CD4-positive, alpha-beta T cell (primary cell): ENCODE measurements around the gene KHNYN. TPM values are rescaled to one million over a fixed set of nuclear protein-coding genes. Genes with fewer than 3 reads are reported as not detected.
A peak's percentile ranks its signal among the peaks of the same experiment; 100 is the strongest.

Source experiments
- ATAC-seq: fragments of 200-7000 bp; cut with Tn5 transposase; one replicate; pipeline ENCODE4 v1.10.0; 2022; ENCODE audit warnings: mild to moderate bottlenecking; ENCODE audit not compliant: poor library complexity
- CTCF ChIA-PET: fragments of 350-600 bp; sonication (Branson Sonifier 250); formaldehyde crosslinking; loops from one replicate; lab custom pipeline; 2021; ENCODE audit warnings: antibody characterized with exemption, inconsistent platforms; lab: Charles Lee
- POLR2A ChIA-PET: fragments of 350-600 bp; sonication (Branson Sonifier 250); formaldehyde crosslinking; loops from one replicate; lab custom pipeline; 2021; ENCODE audit warnings: antibody characterized with exemption, inconsistent platforms; lab: Charles Lee
- DNase-seq, 14 experiments: peaks; one replicate each; pipeline ENCODE4 v3.0.0-alpha.2; 2013 to 2020; ENCODE audit warnings: mixed read lengths in 2 of 14
- H3K27ac ChIP-seq, 2 donors: one replicate each; pipeline versions ENCODE4 v1.5.1 to v1.7.0; 2013; ENCODE audit warnings: low read length in 2 of 2, low read depth in 1 of 2, mild to moderate bottlenecking in 1 of 2
- H3K27me3 ChIP-seq, 2 experiments: 1 replicate in 1 of 2; 2 replicates in 1 of 2; pipeline versions ENCODE4 v1.6.1 to v1.7.0; 2013; ENCODE audit warnings: low read length in 2 of 2, control low read depth in 1 of 2, mild to moderate bottlenecking in 1 of 2, moderate library complexity in 1 of 2; ENCODE audit not compliant: insufficient read depth in 2 of 2, control insufficient read depth in 1 of 2
- H3K36me3 ChIP-seq: one replicate; pipeline ENCODE4 v1.6.1; 2013; ENCODE audit warnings: low read length, control low read depth; ENCODE audit not compliant: insufficient read depth
- H3K4me1 ChIP-seq: one replicate; pipeline ENCODE4 v1.6.1; 2013; ENCODE audit warnings: low read length, control low read depth; ENCODE audit not compliant: insufficient read depth
- H3K4me3 ChIP-seq: one replicate; pipeline ENCODE4 v1.5.1; 2013; ENCODE audit warnings: mild to moderate bottlenecking, low read length, moderate library complexity
- H3K9me3 ChIP-seq, 2 experiments: 1 replicate in 1 of 2; 2 replicates in 1 of 2; pipeline versions ENCODE4 v1.6.1 to v1.7.0; 2013; ENCODE audit warnings: low read length in 2 of 2, mild to moderate bottlenecking in 2 of 2, control low read depth in 1 of 2, moderate library complexity in 1 of 2; ENCODE audit not compliant: control insufficient read depth in 1 of 2, insufficient read depth in 1 of 2
- H3K27ac Mint-ChIP-seq: one replicate; pipeline ENCODE4 v1.8.0; 2020; ENCODE audit warnings: mixed read lengths
- H3K27me3 Mint-ChIP-seq: one replicate; pipeline ENCODE4 v1.8.0; 2021; ENCODE audit warnings: mixed read lengths
- H3K36me3 Mint-ChIP-seq: one replicate; pipeline ENCODE4 v1.8.0; 2021; ENCODE audit warnings: low read depth, mixed read lengths
- H3K4me1 Mint-ChIP-seq: one replicate; pipeline ENCODE4 v1.8.0; 2021; ENCODE audit warnings: low read depth, mixed read lengths
- H3K4me3 Mint-ChIP-seq: one replicate; pipeline ENCODE4 v1.8.0; 2020; ENCODE audit warnings: mild to moderate bottlenecking, mixed read lengths
- H3K9me3 Mint-ChIP-seq: one replicate; pipeline ENCODE4 v1.8.0; 2020; ENCODE audit warnings: mixed read lengths
- CTCF ChIP-seq: fragments of 200-600 bp; IDR thresholded peaks from one replicate; pipeline ENCODE4 v1.8.0; 2022; ENCODE audit warnings: antibody characterized with exemption, mild to moderate bottlenecking
- intact Hi-C, 2 experiments: fragments of 100-400 bp; cut with DNase I in 1 of 2; cut with micrococcal nuclease in 1 of 2; formaldehyde crosslinking; loops; one replicate each; pipeline versions ENCODE4 v1.15.1 to v1.9.0; 2023 to 2025; cut with DNase I, micrococcal nuclease
- total RNA-seq, 174 experiments: library from RNA in 2 of 174; stranded (reverse) in 2 of 174; gene quantifications; one replicate each; pipeline ENCODE4 v1.2.3 and lab custom pipeline; 2021 to 2026

The KHNYN gene
- total RNA-seq, 2 experiments from 2014 or later, result 170 to 173 TPM

DNA sequence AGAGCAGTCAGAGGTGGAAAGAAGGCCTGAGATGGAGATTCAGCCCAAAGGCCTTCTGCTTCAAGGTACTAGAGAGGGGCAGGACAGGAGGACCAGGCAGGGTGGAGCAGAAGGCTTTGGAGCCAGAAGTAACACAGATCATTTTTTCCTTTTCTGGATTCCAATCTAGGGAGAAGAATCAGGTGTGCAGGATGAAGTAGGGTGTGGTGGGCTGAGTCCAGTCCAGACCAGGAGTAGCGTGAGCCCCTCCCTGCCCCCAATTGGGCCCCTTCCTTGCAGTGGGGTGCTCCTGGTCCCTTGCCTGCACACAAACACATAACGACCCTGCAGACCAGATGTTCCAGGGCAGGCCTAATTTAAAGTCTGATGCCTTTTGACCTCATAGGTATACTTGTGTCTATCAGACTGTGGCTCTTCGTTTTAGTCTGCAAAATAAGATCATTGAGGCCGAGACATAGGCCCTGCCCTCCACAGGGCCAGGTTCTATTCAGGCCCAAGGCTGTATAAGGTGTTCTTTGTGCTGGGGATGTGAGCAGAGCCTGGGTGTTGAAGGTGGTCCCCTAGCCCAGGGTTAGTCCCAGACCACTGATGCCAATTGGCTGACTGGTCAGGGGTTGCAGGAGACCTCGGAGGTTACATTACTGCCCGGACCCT, 32.0 kb upstream of the KHNYN start:
- TF ChIP-seq CTCF, result no peak

GRCh38 chr14:24398293-24398652, 31.5 kb upstream of the KHNYN start:
- peaks cover 8% of the 10 kb centered on the region for H3K4me1 Mint-ChIP-seq
- H3K27me3 Mint-ChIP-seq, result no peaks in the 10 kb centered on the region
- no peaks in the 10 kb centered on the region for H3K9me3 Mint-ChIP-seq
- ATAC-seq (no peak), DNase-seq (no peak)
- H3K4me3 Mint-ChIP-seq, result no peak overlapping the region
- CTCF ChIA-PET, result interaction anchor here (0.6 kb wide), 1 partner anchor 33 kb away, joined by 3 read pairs; no protein-coding TSS in a partner anchor
- Histone ChIP-seq H3K27me3 (peaks cover 0 to 10% of the 10 kb centered on the region in 2 experiments), H3K9me3 (no peaks in the 10 kb centered on the region), H3K4me3 (no peak overlapping the region), H3K4me1 (peaks cover 8% of the 10 kb centered on the region), H3K27ac (no peak overlapping the region), H3K36me3 (no peaks in the 10 kb centered on the region)
- no peaks in the 10 kb centered on the region for H3K36me3 Mint-ChIP-seq
- no peak overlapping the region for H3K27ac Mint-ChIP-seq
- no peak for TF ChIP-seq CTCF
- POLR2A ChIA-PET, result interaction anchor here (0.7 to 1.5 kb wide), 4 partner anchors 11 to 39 kb away, joined by 3 to 9 read pairs (median 4); partner anchors contain the start of gene KHNYN
- intact Hi-C loops, result no loop called here

More for the DNA sequence above, 32.0 kb upstream of the KHNYN start:
- POLR2A ChIA-PET, result interaction anchor here (1.4 kb wide), 1 partner anchor 32 kb away, joined by 4 read pairs; the partner anchor contains the start of genes CBLN3 and KHNYN
- peaks cover 8% of the 10 kb centered on the region for H3K4me1 ChIP-seq
- intact Hi-C loops, result no loop called here
- CTCF ChIA-PET, result interaction anchor here (1.3 kb wide), 1 partner anchor 64 kb away, joined by 4 read pairs; no protein-coding TSS in a partner anchor
- H3K27ac ChIP-seq, result no peak overlapping the region
- ATAC-seq, result no peak
- DNase-seq, result no peak
- Mint-ChIP-seq H3K4me1 (peaks cover 8% of the 10 kb centered on the region), H3K27me3 (no peaks in the 10 kb centered on the region), H3K36me3 (no peaks in the 10 kb centered on the region), H3K4me3 (peak overlapping the region; percentile 54), H3K9me3 (no peaks in the 10 kb centered on the region), H3K27ac (no peak overlapping the region)
- peaks cover 0 to 10% of the 10 kb centered on the region in 2 experiments for H3K27me3 ChIP-seq
- H3K4me3 ChIP-seq, result no peak overlapping the region
- no peaks in the 10 kb centered on the region for H3K36me3 ChIP-seq
- no peaks in the 10 kb centered on the region for H3K9me3 ChIP-seq

- Histone ChIP-seq H3K27me3 (peaks cover 0 to 10% of the 10 kb centered on the region in 2 experiments), H3K36me3 (no peaks in the 10 kb centered on the region), H3K9me3 (no peaks in the 10 kb centered on the region), H3K4me1 (peaks cover 8% of the 10 kb centered on the region), H3K27ac (no peak within 1 kb of the TSS), H3K4me3 (peak within 1 kb of the TSS; percentile 50)
- no peaks in the 10 kb centered on the region for H3K9me3 Mint-ChIP-seq
- H3K4me1 Mint-ChIP-seq, result peaks cover 8% of the 10 kb centered on the region
- ATAC-seq, result peak; percentile 86
- H3K27me3 Mint-ChIP-seq, result peaks cover 3% of the 10 kb centered on the region
- intact Hi-C loops, result no loop called here
- H3K27ac Mint-ChIP-seq, result no peak within 1 kb of the TSS
- peak in 13 of 14 experiments; percentile 3 to 55 (median 25) for DNase-seq
- peak within 1 kb of the TSS; percentile 84 for H3K4me3 Mint-ChIP-seq
- ChIA-PET POLR2A (interaction anchor here (0.7 to 1.5 kb wide), 4 partner anchors 11 to 38 kb away, joined by 3 to 9 read pairs (median 4); partner anchors contain the start of gene KHNYN), CTCF (interaction anchor here (0.6 to 1.1 kb wide), 2 partner anchors 33 to 38 kb away, joined by 3 read pairs; no protein-coding TSS in a partner anchor)
- H3K36me3 Mint-ChIP-seq, result no peaks in the 10 kb centered on the region
- TF ChIP-seq CTCF, result no peak
Measured at GRCh38 chr14:24398653-24399446, 30.9 kb upstream of the KHNYN start, which contains the start of gene NYNRIN. TSS of gene NYNRIN (plus strand) at chr14:24399003. CDS start at chr14:24399247, 244 bp downstream.
